Gastrocnemius medialis (tissue), 4 donors: ENCODE measurements around the gene ADAMTSL3.

ENCODE experiments used
- POLR2A ChIP-seq, 2 donors: fragments of 450-650 bp; IDR thresholded peaks; one replicate each; pipeline ENCODE4 v1.6.1; 2017; ENCODE audit warnings: antibody characterized with exemption in 2 of 2, mild to moderate bottlenecking in 2 of 2, moderate library complexity in 2 of 2
- TF ChIP-seq, protein P1 (sequence below), 5 experiments: fragments of 450-650 bp in 3 of 5; fragments of 200-600 bp in 2 of 5; sonication (generic) in 2 of 5; IDR thresholded peaks in 4 of 5; conservative IDR thresholded peaks in 1 of 5; 1 replicate in 4 of 5; 2 replicates in 1 of 5; pipeline ENCODE4 v1.5.1; 2016 to 2019; ENCODE audit warnings: antibody characterized with exemption in 5 of 5, mild to moderate bottlenecking in 3 of 5, moderate library complexity in 3 of 5

DNA sequence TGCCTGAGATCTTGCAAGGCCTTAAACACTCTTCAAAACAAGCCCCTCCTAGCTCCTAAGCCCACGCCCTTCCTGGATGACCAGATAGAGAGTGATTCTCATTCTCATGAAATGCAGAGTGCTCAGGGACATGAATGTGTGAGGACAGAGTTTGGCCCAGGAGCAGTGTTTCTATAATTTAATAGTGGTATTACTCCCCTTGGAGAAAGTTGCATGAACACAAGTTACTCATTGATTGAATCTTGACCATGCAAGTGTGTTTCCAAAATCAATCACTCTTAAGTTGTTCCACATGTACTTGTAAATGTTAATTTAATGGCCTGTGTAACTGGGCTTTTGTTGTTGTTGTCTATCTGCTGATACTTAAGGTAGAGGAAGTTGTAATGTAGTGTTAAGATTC, 181.6 kb downstream of the ADAMTSL3 start:
- TF ChIP-seq, protein P1, sequence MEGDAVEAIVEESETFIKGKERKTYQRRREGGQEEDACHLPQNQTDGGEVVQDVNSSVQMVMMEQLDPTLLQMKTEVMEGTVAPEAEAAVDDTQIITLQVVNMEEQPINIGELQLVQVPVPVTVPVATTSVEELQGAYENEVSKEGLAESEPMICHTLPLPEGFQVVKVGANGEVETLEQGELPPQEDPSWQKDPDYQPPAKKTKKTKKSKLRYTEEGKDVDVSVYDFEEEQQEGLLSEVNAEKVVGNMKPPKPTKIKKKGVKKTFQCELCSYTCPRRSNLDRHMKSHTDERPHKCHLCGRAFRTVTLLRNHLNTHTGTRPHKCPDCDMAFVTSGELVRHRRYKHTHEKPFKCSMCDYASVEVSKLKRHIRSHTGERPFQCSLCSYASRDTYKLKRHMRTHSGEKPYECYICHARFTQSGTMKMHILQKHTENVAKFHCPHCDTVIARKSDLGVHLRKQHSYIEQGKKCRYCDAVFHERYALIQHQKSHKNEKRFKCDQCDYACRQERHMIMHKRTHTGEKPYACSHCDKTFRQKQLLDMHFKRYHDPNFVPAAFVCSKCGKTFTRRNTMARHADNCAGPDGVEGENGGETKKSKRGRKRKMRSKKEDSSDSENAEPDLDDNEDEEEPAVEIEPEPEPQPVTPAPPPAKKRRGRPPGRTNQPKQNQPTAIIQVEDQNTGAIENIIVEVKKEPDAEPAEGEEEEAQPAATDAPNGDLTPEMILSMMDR (IDR thresholded peaks at IDR 0.05 in 4 of 5, conservative IDR thresholded peaks at IDR 0.05 in 1 of 5): no peak
- TF ChIP-seq POLR2A (IDR thresholded peaks at IDR 0.05): no peak
